K562 (cell line): Measurements from ENCODE around the gene PLD6. TPM values are rescaled to one million over a fixed set of nuclear protein-coding genes. Genes with fewer than 3 reads are reported as not detected.

Source experiments
- C11orf30 ChIP-seq: fragments of 450-650 bp; IDR thresholded peaks from 2 replicates; pipeline ENCODE4 v1.6.1; 2016; ENCODE audit warnings: low read depth, mild to moderate bottlenecking
- CHD4 ChIP-seq: fragments of 200-600 bp; sonication (generic); IDR thresholded peaks from 3 replicates; pipeline ENCODE4 v1.6.1; 2012; ENCODE audit warnings: low read depth, mild to moderate bottlenecking, mixed read lengths, low read length, inconsistent platforms; ENCODE audit not compliant: insufficient read depth, insufficient replicate concordance, poor library complexity, severe bottlenecking
- CTBP1 ChIP-seq: fragments of 450-650 bp; IDR thresholded peaks from 2 replicates; pipeline ENCODE4 v1.6.1; 2016; ENCODE audit warnings: borderline replicate concordance
- EP400 ChIP-seq: fragments of 450-650 bp; IDR thresholded peaks from 2 replicates; pipeline ENCODE4 v1.6.1; 2017; ENCODE audit warnings: antibody characterized with exemption, mild to moderate bottlenecking, moderate library complexity
- FIP1L1 ChIP-seq: fragments of 200-400 bp; formaldehyde crosslinking; IDR thresholded peaks from 2 replicates; pipeline ENCODE4 v1.6.1; 2018; ENCODE audit warnings: mild to moderate bottlenecking, low read depth, low read length; ENCODE audit not compliant: poor library complexity, severe bottlenecking
- FOXJ3 ChIP-seq: sonication (generic); formaldehyde crosslinking; IDR thresholded peaks from 2 replicates; pipeline ENCODE4 v1.4.0; 2020; ENCODE audit warnings: mild to moderate bottlenecking, missing genetic modification reagents
- MAFG ChIP-seq: fragments of 450-650 bp; conservative IDR thresholded peaks from 2 replicates; pipeline ENCODE4 v1.6.1; 2016; ENCODE audit warnings: missing genetic modification characterization, missing compliant biosample characterization
- RNF2 ChIP-seq: sonication (generic); IDR thresholded peaks from 2 replicates; pipeline ENCODE4 v1.6.1; 2016
- SREBF2 ChIP-seq: sonication (generic); formaldehyde crosslinking; IDR thresholded peaks from 2 replicates; pipeline ENCODE4 v1.4.0; 2020; ENCODE audit warnings: mild to moderate bottlenecking, missing genetic modification reagents
- polyA plus RNA-seq, 8 experiments: library from polyadenylated mRNA; depleted of rRNA in 4 of 8; stranded (reverse) in 5 of 8; unstranded in 3 of 8; fragments of >200 nt; fragmentation: Nextera tagmentation in 2 of 8; fragmentation: Illumina TruSeq in 1 of 8; extraction: Ambion mirVana in 2 of 8; extraction: Trizol in 1 of 8; gene quantifications; 2 replicates each; pipeline versions ENCODE4 v1.2.1 to v1.2.3, GENCODE V29; 2011 to 2014; ENCODE audit warnings: inconsistent platforms in 1 of 8, missing spikeins in 1 of 8
- total RNA-seq, 7 experiments: library from RNA; depleted of rRNA in 6 of 7; stranded (reverse); fragments of >200 nt in 6 of 7; fragmentation: Illumina TruSeq in 2 of 7; extraction: Trizol in 2 of 7; gene quantifications; 2 replicates each; pipeline versions ENCODE4 v1.2.1 to v1.2.3, GENCODE V29; 2011 to 2021; ENCODE audit warnings: low replicate concordance in 1 of 7
- TF ChIP-seq, protein P1 (sequence below): fragments of 250-450 bp; sonication (Bioruptor Pico); IDR thresholded peaks from 2 replicates; pipeline ENCODE4 v1.9.0; 2021; ENCODE audit warnings: mild to moderate bottlenecking, inconsistent platforms
- TF ChIP-seq, protein P2 (sequence below): fragments of 450-650 bp; IDR thresholded peaks from 2 replicates; pipeline ENCODE4 v1.6.1; 2016
- TF ChIP-seq, protein P3 (sequence below): sonication (generic); formaldehyde crosslinking; IDR thresholded peaks from 2 replicates; pipeline ENCODE4 v1.8.0; 2022; ENCODE audit warnings: missing genetic modification reagents, mild to moderate bottlenecking, moderate library complexity, borderline replicate concordance
- TF ChIP-seq, protein P4 (sequence below): sonication (generic); formaldehyde crosslinking; IDR thresholded peaks from 2 replicates; pipeline ENCODE4 v1.8.0; 2023; ENCODE audit warnings: mild to moderate bottlenecking, missing genetic modification reagents
- TF ChIP-seq, protein P5 (sequence below), 2 experiments: fragments of 450-650 bp; IDR thresholded peaks; 2 replicates each; pipeline ENCODE4 v1.6.1; 2018; ENCODE audit warnings: mild to moderate bottlenecking in 2 of 2, low read depth in 1 of 2; ENCODE audit not compliant: partially characterized antibody in 2 of 2

Gene PLD6
- total and polyA plus RNA-seq, 9 of the 15 experiments (the other 6 are each of a cell fraction or from before 2014, with no cell fraction given): 3.6 to 15.6 (median 10.0) TPM

DNA sequence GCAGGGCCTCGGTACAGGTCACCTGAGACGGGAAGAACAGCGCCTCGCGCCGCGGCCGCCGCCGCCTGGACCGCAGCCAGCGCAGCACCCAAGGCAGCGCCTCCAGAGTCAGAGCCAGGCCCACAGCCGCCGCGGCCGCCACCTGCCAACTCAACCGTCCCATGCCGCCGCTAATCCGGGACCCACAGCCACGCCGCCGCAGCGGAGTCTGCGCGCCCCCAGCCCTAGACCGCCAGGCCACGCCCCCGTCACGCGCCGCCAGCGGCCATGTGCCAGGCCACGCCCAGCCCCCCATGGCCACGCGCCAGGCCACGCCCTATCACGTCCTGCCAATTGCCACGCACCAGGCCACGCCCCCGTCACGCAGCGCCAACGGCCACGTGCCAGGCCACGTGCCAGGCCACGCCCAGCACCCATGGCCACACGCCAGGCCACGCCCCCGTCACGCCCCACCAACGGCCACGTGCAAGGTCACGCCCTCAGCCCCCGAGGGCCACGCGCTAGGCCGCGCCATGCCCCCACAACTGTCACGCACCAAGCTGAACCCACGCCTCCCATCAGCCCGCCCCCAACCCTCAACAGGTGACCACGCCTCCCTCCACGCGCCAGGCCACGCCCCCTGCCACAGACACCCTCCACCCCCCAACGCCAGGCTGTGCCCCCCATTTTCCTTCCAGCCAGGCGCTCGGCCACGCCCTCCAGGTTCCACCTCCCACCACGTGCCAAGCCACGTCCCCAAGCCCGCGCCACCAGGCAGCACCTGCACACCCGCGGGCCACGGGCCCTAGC is at the start of gene PLD6 (continued):
- TF ChIP-seq, protein P1, sequence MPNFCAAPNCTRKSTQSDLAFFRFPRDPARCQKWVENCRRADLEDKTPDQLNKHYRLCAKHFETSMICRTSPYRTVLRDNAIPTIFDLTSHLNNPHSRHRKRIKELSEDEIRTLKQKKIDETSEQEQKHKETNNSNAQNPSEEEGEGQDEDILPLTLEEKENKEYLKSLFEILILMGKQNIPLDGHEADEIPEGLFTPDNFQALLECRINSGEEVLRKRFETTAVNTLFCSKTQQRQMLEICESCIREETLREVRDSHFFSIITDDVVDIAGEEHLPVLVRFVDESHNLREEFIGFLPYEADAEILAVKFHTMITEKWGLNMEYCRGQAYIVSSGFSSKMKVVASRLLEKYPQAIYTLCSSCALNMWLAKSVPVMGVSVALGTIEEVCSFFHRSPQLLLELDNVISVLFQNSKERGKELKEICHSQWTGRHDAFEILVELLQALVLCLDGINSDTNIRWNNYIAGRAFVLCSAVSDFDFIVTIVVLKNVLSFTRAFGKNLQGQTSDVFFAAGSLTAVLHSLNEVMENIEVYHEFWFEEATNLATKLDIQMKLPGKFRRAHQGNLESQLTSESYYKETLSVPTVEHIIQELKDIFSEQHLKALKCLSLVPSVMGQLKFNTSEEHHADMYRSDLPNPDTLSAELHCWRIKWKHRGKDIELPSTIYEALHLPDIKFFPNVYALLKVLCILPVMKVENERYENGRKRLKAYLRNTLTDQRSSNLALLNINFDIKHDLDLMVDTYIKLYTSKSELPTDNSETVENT (CRISPR knock-in tag): no peak
- TF ChIP-seq, protein P2, sequence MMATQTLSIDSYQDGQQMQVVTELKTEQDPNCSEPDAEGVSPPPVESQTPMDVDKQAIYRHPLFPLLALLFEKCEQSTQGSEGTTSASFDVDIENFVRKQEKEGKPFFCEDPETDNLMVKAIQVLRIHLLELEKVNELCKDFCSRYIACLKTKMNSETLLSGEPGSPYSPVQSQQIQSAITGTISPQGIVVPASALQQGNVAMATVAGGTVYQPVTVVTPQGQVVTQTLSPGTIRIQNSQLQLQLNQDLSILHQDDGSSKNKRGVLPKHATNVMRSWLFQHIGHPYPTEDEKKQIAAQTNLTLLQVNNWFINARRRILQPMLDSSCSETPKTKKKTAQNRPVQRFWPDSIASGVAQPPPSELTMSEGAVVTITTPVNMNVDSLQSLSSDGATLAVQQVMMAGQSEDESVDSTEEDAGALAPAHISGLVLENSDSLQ: no peak; the same call in 1 of the 2 replicates
- TF ChIP-seq, protein P3, sequence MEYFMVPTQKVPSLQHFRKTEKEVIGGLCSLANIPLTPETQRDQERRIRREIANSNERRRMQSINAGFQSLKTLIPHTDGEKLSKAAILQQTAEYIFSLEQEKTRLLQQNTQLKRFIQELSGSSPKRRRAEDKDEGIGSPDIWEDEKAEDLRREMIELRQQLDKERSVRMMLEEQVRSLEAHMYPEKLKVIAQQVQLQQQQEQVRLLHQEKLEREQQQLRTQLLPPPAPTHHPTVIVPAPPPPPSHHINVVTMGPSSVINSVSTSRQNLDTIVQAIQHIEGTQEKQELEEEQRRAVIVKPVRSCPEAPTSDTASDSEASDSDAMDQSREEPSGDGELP (CRISPR knock-in tag): peak; percentile 87
- no peak for TF ChIP-seq SREBF2 (CRISPR knock-in tag)
- peak; percentile 61 for TF ChIP-seq RNF2
- no peak for TF ChIP-seq FOXJ3 (CRISPR knock-in tag)
- TF ChIP-seq, protein P4, sequence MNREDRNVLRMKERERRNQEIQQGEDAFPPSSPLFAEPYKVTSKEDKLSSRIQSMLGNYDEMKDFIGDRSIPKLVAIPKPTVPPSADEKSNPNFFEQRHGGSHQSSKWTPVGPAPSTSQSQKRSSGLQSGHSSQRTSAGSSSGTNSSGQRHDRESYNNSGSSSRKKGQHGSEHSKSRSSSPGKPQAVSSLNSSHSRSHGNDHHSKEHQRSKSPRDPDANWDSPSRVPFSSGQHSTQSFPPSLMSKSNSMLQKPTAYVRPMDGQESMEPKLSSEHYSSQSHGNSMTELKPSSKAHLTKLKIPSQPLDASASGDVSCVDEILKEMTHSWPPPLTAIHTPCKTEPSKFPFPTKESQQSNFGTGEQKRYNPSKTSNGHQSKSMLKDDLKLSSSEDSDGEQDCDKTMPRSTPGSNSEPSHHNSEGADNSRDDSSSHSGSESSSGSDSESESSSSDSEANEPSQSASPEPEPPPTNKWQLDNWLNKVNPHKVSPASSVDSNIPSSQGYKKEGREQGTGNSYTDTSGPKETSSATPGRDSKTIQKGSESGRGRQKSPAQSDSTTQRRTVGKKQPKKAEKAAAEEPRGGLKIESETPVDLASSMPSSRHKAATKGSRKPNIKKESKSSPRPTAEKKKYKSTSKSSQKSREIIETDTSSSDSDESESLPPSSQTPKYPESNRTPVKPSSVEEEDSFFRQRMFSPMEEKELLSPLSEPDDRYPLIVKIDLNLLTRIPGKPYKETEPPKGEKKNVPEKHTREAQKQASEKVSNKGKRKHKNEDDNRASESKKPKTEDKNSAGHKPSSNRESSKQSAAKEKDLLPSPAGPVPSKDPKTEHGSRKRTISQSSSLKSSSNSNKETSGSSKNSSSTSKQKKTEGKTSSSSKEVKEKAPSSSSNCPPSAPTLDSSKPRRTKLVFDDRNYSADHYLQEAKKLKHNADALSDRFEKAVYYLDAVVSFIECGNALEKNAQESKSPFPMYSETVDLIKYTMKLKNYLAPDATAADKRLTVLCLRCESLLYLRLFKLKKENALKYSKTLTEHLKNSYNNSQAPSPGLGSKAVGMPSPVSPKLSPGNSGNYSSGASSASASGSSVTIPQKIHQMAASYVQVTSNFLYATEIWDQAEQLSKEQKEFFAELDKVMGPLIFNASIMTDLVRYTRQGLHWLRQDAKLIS (CRISPR knock-in tag): peak; percentile 80; the same call in 1 of the 2 replicates
- TF ChIP-seq, protein P5, sequence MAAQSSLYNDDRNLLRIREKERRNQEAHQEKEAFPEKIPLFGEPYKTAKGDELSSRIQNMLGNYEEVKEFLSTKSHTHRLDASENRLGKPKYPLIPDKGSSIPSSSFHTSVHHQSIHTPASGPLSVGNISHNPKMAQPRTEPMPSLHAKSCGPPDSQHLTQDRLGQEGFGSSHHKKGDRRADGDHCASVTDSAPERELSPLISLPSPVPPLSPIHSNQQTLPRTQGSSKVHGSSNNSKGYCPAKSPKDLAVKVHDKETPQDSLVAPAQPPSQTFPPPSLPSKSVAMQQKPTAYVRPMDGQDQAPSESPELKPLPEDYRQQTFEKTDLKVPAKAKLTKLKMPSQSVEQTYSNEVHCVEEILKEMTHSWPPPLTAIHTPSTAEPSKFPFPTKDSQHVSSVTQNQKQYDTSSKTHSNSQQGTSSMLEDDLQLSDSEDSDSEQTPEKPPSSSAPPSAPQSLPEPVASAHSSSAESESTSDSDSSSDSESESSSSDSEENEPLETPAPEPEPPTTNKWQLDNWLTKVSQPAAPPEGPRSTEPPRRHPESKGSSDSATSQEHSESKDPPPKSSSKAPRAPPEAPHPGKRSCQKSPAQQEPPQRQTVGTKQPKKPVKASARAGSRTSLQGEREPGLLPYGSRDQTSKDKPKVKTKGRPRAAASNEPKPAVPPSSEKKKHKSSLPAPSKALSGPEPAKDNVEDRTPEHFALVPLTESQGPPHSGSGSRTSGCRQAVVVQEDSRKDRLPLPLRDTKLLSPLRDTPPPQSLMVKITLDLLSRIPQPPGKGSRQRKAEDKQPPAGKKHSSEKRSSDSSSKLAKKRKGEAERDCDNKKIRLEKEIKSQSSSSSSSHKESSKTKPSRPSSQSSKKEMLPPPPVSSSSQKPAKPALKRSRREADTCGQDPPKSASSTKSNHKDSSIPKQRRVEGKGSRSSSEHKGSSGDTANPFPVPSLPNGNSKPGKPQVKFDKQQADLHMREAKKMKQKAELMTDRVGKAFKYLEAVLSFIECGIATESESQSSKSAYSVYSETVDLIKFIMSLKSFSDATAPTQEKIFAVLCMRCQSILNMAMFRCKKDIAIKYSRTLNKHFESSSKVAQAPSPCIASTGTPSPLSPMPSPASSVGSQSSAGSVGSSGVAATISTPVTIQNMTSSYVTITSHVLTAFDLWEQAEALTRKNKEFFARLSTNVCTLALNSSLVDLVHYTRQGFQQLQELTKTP (IDR thresholded peaks at IDR 0.05; ENCODE audit: low read depth in 1 of 2, partially characterized antibody in 2 of 2): no peak
- no peak for TF ChIP-seq CHD4
- no peak for TF ChIP-seq C11orf30
- TF ChIP-seq FIP1L1: no peak
- TF ChIP-seq MAFG (tag): no peak
- peak; percentile 67; the same call in 1 of the 2 replicates for TF ChIP-seq CTBP1
- TF ChIP-seq EP400: peak; percentile 95
